GM21515 (cell line): ENCODE data around the gene GJB1.

Source experiments
- ATAC-seq: cut with Tn5 transposase; IDR thresholded peaks from one replicate; pipeline ENCODE4 v1.9.1; 2021; ENCODE audit not compliant: unreplicated experiment

GJB1 gene

GRCh38 chrX:71214604-71215337 lies 8.3 kb upstream of the GJB1 start:
- no peak for ATAC-seq

- ATAC-seq: no peak
These were observed 7.6 kb upstream of the GJB1 start for GRCh38 chrX:71215338-71215912.

- no peak for ATAC-seq
These were observed 6.5 kb upstream of the GJB1 start for GRCh38 chrX:71216485-71216884.

- no peak for ATAC-seq
These were observed 5.7 kb upstream of the GJB1 start for GRCh38 chrX:71217298-71217697.

- ATAC-seq: no peak
These were observed 1.9 kb upstream of the GJB1 start for GRCh38 chrX:71221145-71221544.

GRCh38 chrX:71224098-71224708 lies 1.2 kb downstream of the GJB1 start:
- ATAC-seq: no peak

- no peak for ATAC-seq
These were observed 2.0 kb downstream of the GJB1 start for GRCh38 chrX:71225009-71225408.

- no peak for ATAC-seq
These were observed 2.7 kb downstream of the GJB1 start for GRCh38 chrX:71225676-71226075.

- no peak for ATAC-seq
These were observed 4.5 kb downstream of the GJB1 start for GRCh38 chrX:71227370-71228062.

- no peak for ATAC-seq
These were observed 5.1 kb downstream of the GJB1 start for GRCh38 chrX:71228063-71228642.

- ATAC-seq: no peak
These were observed 12.5 kb downstream of the GJB1 start for GRCh38 chrX:71235482-71235881.

- no peak for ATAC-seq
These were observed 13.8 kb downstream of the GJB1 start for GRCh38 chrX:71236836-71237235.

- ATAC-seq: no peak
These were observed 16.8 kb downstream of the GJB1 start for GRCh38 chrX:71239781-71240180.

GRCh38 chrX:71241301-71241700 lies 18.3 kb downstream of the GJB1 start:
- ATAC-seq: no peak

- ATAC-seq: no peak
These were observed 21.5 kb downstream of the GJB1 start for GRCh38 chrX:71244359-71245128.

- ATAC-seq: no peak
These were observed 22.1 kb downstream of the GJB1 start for GRCh38 chrX:71245159-71245558.

GRCh38 chrX:71250841-71251240 lies 27.8 kb downstream of the GJB1 start:
- ATAC-seq: no peak

- ATAC-seq: no peak
These were observed 28.5 kb downstream of the GJB1 start for GRCh38 chrX:71251466-71251973.

- ATAC-seq: no peak
These were observed 29.2 kb downstream of the GJB1 start for GRCh38 chrX:71252221-71252620.

- ATAC-seq: no peak
These were observed 30.4 kb downstream of the GJB1 start for GRCh38 chrX:71253253-71254091.
